Brain pericyte (primary cell): ENCODE results near the gene ATP6V0A1.
"Not testable (repeated sequence)": the region's sequence is repeated elsewhere in the genome, so short reads cannot be mapped to it uniquely, and the experiment has no call there.

ENCODE experiments used
- DNase-seq: peaks from one replicate; pipeline ENCODE4 v3.0.0-alpha.2; 2012; ENCODE audit warnings: low read depth, low spot score

The ATP6V0A1 gene

GRCh38 chr17:42436391-42436790, 22.3 kb upstream of the ATP6V0A1 start:
- DNase-seq, result peak; percentile 85

GRCh38 chr17:42438600-42439567, 19.8 kb upstream of the ATP6V0A1 start:
- DNase-seq, result no peak

DNA sequence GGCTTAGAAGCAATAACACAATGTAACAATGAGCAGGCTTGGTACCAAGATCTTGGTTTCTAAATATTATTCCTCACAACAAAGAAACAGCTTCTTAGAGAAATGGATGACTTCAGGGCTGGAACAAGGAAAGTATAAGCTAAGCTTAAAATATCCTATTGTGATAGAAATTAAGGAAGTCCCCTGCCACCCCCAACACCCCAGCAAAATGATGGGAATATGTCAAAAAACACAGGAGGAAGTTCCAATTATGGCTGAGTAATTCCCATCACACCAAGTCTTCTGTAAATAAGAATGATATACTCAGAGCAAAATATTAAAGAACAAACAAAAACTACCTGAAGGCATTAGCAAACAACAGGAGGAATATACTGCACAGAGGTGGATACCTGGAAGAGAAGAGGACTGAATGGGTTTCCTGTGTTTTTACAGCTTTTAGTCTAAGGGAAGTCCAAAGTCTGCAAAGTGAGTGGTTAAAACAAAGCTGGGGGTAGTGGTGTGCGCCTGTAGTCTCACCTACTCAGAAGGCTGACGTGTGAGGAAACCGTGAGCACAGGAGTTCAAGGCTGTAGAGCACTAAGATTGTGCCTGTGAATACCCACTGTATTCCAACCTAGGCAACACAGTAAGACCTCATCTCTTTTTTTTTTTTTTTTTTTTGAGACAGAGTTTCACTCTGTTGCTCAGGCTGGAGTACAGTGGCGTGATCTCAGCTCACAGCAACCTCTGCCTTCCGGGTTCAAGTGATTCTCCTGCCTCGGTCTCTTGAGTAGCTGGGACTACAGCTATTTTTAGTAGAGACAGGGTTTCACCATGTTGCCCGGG, 17.1 kb upstream of the ATP6V0A1 start:
- no peak for DNase-seq

- DNase-seq, result no peak
Observed at GRCh38 chr17:42442196-42442565, 16.5 kb upstream of the ATP6V0A1 start.

GRCh38 chr17:42449176-42449575, 9.5 kb upstream of the ATP6V0A1 start:
- not testable (repeated sequence) for DNase-seq

GRCh38 chr17:42449838-42450237, 8.8 kb upstream of the ATP6V0A1 start:
- DNase-seq, result not testable (repeated sequence)

- not testable (repeated sequence) for DNase-seq
Observed at GRCh38 chr17:42451270-42451669, 7.4 kb upstream of the ATP6V0A1 start.

GRCh38 chr17:42453439-42453838, 5.2 kb upstream of the ATP6V0A1 start:
- no peak for DNase-seq

GRCh38 chr17:42454987-42455386, 3.7 kb upstream of the ATP6V0A1 start:
- DNase-seq, result not testable (repeated sequence)

DNA sequence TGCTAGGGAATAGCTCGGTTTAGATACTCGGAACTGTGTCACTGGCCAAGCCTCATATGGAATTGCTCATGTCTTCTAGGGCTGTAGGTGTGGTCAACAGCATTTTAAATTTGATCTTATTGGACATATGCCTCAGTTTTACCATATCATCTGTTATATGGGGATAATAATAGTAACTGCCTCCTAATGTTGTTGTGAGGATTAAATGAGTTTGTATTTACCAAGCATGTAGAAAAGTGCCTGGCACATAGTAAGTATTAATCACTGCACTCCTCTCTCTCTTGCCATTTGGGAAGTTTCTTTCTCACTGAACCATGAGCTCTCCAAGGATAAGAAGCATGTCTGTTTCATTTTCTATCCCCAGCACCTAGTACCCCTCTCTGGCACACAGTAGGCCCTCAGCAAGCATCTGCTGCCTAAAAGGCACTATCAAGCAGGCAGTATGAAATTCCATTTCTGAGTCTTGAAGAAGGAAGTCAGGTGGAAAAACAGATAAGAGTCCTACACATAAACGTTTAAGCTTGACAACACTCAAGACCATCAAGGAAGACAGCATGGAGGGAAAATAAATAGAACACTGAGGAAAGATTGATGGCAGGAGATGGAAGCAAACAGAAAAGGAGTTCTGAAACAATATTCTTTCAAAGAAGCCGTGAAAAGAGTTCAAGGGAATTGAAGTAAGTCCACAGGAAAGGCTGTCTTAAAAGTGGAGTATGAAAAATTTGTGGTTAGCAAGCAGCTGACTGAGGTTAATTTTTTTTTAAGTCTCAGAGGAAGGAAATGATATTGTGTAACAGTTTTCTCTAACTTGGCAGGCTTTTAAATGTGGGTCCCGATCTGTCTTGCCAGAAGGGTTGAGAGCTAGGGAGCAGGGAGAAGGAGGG, 2.2 kb upstream of the ATP6V0A1 start:
- DNase-seq, result no peak

DNA sequence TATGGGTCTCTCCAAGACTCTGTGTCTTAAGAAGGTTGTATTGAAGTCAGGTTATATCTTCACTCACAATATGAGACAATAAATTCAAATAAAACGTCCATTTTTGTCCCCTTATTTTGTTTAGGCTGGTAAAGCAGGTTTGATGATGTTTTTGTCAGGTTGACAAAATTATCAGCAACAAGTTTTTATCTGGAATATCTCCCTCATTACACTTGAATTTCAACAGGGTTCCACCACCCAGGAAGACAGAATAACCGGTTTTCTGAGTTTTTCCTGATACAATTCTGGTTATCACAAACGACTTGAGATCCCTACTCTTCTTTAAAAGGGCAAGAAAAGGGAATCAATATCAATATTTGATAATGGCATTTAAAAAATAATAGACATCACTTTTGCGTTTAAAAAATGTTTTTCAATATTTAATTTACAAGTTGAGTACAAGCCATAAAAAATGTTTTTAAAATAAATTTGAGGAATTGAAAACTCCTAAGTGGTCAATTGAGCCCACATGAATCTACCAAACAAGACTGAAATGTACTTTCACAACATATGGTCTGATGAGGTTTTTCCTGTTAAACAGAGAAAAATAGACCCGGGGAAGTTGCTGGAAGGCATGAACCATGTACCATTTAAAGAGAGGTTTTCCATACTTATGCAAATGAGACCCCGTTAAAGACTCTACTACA, 1.4 kb upstream of the ATP6V0A1 start:
- no peak for DNase-seq

DNA sequence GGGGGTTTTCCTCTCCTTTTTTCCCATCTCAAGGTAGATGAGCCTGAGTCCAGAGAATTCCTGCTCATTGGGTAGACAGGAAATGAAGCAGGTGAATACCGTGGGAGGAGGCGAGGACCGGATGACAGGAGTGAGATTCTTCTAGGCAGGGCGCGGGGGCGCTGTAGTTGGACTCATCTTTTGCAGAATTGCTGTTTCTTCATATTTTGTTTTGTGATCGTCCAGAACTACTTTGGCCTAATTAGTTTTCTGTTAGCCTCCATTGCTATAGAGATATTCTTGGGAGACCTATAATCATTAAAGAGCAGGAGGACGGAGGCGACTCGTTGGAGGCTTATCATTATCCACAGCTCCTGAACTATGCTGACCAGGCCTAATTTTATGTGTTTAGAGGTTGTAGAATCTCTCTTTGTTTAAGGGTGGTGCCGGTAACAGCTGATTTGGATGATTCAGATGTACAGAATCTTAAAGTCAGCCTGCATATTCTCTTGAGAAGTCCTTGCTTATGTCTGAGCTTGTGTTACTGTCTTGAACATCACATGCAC, 650 bp downstream of the ATP6V0A1 start:
- no peak for DNase-seq

- no peak for DNase-seq
Observed at GRCh38 chr17:42459801-42460281, 1.2 kb downstream of the ATP6V0A1 start.

DNA sequence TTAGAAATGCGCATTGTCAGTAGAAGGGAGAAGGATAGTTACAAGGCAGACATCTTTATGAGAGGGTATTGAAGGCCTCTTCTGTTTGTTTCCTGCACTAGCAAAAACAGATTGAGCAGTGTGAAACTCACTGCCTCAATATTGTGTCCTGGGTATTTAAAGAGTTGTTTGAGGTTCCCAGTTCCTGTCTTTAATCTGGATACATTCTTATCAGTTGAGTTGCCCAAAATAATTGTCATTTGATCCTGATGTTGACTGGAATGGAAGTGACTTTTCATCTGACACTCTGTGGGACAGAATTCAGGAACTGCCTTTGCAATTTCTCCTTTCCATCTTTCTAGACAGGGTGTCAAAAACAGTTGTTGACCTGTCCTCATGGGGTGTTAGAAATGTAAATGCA, 1.7 kb downstream of the ATP6V0A1 start:
- no peak for DNase-seq

DNA sequence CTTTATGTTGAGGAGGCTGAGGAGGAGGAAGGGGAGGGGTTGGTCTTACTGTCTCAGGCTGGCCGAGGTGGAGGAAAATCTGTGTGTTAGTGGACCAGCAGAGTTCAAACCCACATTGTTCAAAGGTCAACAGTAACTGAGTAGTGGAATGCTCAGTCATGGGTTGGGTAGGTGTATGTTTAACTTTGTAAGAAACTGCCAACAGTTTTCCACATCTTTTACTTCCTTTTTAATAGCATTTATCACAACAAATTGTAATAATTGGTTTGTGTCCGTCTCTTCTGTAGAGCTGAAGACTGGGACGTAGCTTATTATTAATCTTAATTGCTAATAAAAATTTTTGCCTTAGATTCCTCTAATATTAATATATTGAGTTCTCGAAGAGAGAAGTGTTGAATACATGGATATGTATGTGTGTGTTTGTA, 5.3 kb downstream of the ATP6V0A1 start:
- DNase-seq, result no peak

- no peak for DNase-seq
Observed at GRCh38 chr17:42467889-42468288, 9.2 kb downstream of the ATP6V0A1 start.

DNA sequence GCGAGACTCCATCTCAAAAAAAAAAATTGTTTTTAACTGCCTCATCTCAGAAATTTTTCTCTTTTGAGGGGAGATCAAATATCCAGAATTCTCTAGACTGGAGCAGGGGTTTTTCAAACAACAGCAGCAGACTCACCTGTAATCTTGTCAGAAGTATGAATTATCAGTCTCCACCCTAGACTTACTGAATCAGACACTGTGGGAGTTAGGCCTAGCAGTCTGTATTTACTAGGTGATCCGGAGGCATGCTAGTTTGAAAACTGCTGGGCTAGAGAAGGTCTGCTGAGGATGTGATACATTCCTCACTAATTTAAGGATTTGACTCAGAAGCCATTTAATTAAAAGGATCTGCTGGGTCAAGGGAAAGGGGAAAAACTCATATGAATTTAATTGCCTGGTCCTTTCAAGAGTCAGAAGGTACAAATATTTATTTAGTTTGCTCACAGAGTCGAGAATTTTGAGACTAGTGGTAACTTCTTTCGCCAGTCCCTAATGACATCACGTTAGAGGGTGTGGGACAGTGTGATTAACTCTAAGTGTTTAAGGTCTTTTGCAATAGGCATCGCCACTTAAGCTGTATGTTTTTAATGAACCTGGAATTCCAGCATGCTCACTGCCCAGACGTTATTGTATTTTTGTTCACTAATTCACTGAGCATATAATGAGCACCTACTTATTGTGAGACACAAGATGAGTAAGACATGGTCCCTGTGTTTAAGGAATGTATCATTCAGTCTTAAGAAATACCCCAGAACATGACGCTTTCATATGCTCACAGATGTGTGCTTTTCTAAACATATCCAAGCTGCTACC, 14.2 kb downstream of the ATP6V0A1 start:
- DNase-seq, result no peak

GRCh38 chr17:42474276-42474675, 15.6 kb downstream of the ATP6V0A1 start:
- no peak for DNase-seq

DNA sequence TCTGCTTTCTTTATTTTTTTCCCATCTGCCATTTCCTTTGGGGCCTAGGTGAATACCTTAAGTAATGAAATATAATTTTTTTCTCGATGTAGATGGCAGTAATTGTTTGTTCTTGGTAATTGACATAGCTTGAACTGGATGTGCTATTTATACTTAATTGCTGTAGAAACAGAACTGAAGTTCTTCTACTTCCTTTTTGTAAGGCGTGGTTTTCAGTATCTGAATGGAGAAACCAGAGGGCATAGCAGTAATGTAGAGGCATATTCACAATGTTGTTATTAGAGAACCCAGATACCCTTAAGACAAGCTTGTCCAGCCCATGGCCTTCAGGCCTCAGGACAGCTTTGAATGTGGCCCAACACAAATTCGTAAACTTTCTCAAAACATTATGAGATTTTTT, 16.4 kb downstream of the ATP6V0A1 start:
- no peak for DNase-seq

GRCh38 chr17:42475835-42476234, 17.2 kb downstream of the ATP6V0A1 start:
- no peak for DNase-seq
